Cardiac muscle cell (in vitro differentiated cells and primary cell): ENCODE measurements around the gene DMWD. TPM values are rescaled to one million over a fixed set of nuclear protein-coding genes. Genes with fewer than 3 reads are reported as not detected.
A peak's percentile ranks its signal among the peaks of the same experiment; 100 is the strongest.

Experiments used
- DNase-seq, 2 donors: peaks; one replicate each; pipeline versions ENCODE4 v3.0.0 to v3.0.0-alpha.2; 2010 to 2017; ENCODE audit warnings: low read depth in 1 of 2, low spot score in 1 of 2
- H3K27ac ChIP-seq: fragments of 200-600 bp; sonication (generic); 2 replicates; pipeline ENCODE4 v1.5.1; 2016
- H3K27me3 ChIP-seq: fragments of 200-600 bp; sonication (generic); 2 replicates; pipeline ENCODE4 v1.6.0; 2016; ENCODE audit warnings: control low read depth
- H3K36me3 ChIP-seq: fragments of 200-600 bp; sonication (generic); 2 replicates; pipeline ENCODE4 v1.5.1; 2016; ENCODE audit warnings: control low read depth
- H3K4me1 ChIP-seq: fragments of 200-600 bp; sonication (generic); 2 replicates; pipeline ENCODE4 v1.8.1; 2017; ENCODE audit warnings: low read depth, mild to moderate bottlenecking, mixed run types
- H3K4me3 ChIP-seq: fragments of 200-600 bp; sonication (generic); 2 replicates; pipeline ENCODE4 v1.5.1; 2016; ENCODE audit warnings: mild to moderate bottlenecking
- H3K9me3 ChIP-seq: fragments of 200-600 bp; sonication (generic); 2 replicates; pipeline ENCODE4 v1.5.1; 2017; ENCODE audit warnings: low read depth, mild to moderate bottlenecking, control low read depth
- CTCF ChIP-seq: IDR thresholded peaks from 2 replicates; pipeline ENCODE4 v1.5.1; 2012; ENCODE audit warnings: low read depth, mild to moderate bottlenecking, low read length
- polyA plus RNA-seq: library from polyadenylated mRNA; unstranded; fragments of >200 nt; fragmentation: Nextera tagmentation; extraction: Ambion mirVana; gene quantifications from 2 replicates; pipeline ENCODE4 v1.2.1, GENCODE V29; 2016
- total RNA-seq: library from RNA; depleted of rRNA; stranded (reverse); fragments of >200 nt; gene quantifications from 2 replicates; pipeline ENCODE4 v1.2.3, GENCODE V29; 2016

DMWD gene
- total and polyA plus RNA-seq, 2 experiments from 2014 or later = 112 to 138 TPM

DNA sequence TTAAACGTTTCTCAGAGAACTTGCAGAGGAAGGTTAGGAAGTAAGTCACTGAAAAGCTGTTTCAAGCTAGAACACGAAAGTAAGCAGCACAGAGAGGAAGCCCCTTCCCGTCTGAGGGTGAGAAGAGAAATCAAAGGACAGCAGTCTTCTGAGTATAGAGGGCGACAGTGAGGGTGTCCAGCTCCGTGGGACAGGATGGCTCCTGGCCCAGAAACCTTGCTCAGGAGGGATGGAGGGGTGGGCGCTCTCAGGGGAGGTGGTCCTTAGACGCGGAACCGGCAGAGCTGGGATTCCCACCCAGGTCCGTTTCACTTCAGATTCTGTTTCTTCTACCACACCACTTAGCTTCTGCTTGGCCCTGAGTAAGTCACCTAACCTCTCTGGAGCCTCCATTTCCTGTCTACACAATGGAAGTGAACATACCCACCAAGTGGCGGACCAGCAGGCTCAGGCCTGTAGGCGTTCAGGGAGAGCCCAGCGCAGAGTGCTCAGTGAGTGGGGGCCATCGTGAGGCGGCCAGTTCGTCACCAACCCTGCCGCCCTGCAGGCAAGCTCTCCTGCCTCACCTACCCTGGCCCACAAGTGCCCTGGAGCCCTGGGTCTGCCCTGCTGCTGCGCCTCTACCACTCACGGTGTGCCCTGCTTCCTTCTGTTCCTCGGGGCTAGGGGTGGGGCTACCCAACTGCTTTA lies 27.9 kb upstream of the DMWD start:
- Histone ChIP-seq H3K27ac (peak overlapping the region; percentile 21), H3K4me1 (peaks cover 10% of the 10 kb centered on the region), H3K36me3 (peaks cover 10% of the 10 kb centered on the region), H3K9me3 (no peaks in the 10 kb centered on the region), H3K27me3 (no peaks in the 10 kb centered on the region), H3K4me3 (no peak overlapping the region)
- DNase-seq = no peak
- TF ChIP-seq CTCF = no peak

- DNase-seq = no peak
- Histone ChIP-seq H3K9me3 (no peaks in the 10 kb centered on the region), H3K27me3 (no peaks in the 10 kb centered on the region), H3K4me1 (peaks cover 12% of the 10 kb centered on the region), H3K27ac (no peak overlapping the region), H3K36me3 (peaks cover 10% of the 10 kb centered on the region), H3K4me3 (no peak overlapping the region)
- no peak for TF ChIP-seq CTCF
Observed at GRCh38 chr19:45819769-45820168, 27.1 kb upstream of the DMWD start.

- DNase-seq = no peak
- no peak for TF ChIP-seq CTCF
- peaks cover 20% of the 10 kb centered on the region for H3K4me1 ChIP-seq
- no peak overlapping the region for H3K4me3 ChIP-seq
- no peaks in the 10 kb centered on the region for H3K27me3 ChIP-seq
- H3K9me3 ChIP-seq = no peaks in the 10 kb centered on the region
- H3K36me3 ChIP-seq = peaks cover 9% of the 10 kb centered on the region
- peak overlapping the region; percentile 22 for H3K27ac ChIP-seq
Observed at GRCh38 chr19:45817725-45818301, 25.2 kb upstream of the DMWD start.

- H3K27me3 ChIP-seq = no peaks in the 10 kb centered on the region
- peaks cover 20% of the 10 kb centered on the region for H3K4me1 ChIP-seq
- peak; percentile 99 for TF ChIP-seq CTCF
- H3K36me3 ChIP-seq = peaks cover 3% of the 10 kb centered on the region
- peak; percentile 96 for DNase-seq
- H3K27ac ChIP-seq = peak overlapping the region; percentile 74
- no peak overlapping the region for H3K4me3 ChIP-seq
- no peaks in the 10 kb centered on the region for H3K9me3 ChIP-seq
Observed at GRCh38 chr19:45817010-45817724, 24.5 kb upstream of the DMWD start.

GRCh38 chr19:45816236-45817009 lies 23.8 kb upstream of the DMWD start:
- peaks cover 20% of the 10 kb centered on the region for H3K4me1 ChIP-seq
- H3K27ac ChIP-seq = peak overlapping the region; percentile 74
- H3K4me3 ChIP-seq = peak overlapping the region; percentile 54
- H3K36me3 ChIP-seq = peaks cover 3% of the 10 kb centered on the region
- H3K27me3 ChIP-seq = no peaks in the 10 kb centered on the region
- TF ChIP-seq CTCF = no peak
- no peak for DNase-seq
- H3K9me3 ChIP-seq = no peaks in the 10 kb centered on the region
